Measurements from ENCODE around the gene PRKAR2B. TPM values are rescaled to one million over a fixed set of nuclear protein-coding genes. Genes with fewer than 3 reads are reported as not detected.
"Not testable (repeated sequence)": the region's sequence is repeated elsewhere in the genome, so short reads cannot be mapped to it uniquely, and the experiment has no call there.

The PRKAR2B gene
- total RNA-seq, 1 donor from 2014 or later, result 75.2 TPM

DNA sequence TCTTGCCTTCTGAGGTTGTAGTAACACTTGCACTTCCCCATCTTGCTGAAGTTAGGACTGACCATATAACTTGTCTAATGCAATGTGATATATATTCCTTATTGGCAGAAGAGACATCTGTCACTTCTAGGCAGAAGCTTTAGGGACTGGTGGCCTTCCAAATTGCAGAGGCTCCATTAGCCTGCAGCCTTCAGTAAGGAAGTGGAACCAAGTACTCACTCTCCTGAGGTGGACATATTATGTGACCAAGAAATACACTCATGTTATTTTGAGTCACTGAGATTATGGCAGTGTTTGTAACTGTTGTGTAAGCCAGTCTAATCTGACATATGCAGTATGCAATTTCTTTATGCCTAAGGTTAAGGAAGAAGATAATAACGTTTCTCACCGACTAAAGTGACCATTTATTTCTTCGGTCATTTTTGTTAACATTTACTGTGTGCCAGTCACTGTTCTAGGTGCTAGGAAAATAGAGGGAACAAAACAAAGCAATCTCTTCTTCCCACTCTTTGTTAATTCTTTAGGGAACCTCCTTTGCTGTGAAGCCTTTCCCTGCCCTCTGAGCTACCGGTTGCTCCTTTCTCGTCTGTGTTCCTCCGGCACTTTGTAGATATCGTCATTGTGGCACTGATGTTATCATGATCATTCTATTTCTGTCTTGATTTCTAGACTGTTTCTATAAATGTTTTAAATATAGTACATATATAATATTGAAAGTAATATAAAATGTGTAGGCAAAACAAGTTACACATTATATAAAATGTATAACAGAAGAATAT lies 71.4 kb downstream of the PRKAR2B start:
- no peak for DNase-seq (ENCODE audit: low read depth, low spot score)

DNA sequence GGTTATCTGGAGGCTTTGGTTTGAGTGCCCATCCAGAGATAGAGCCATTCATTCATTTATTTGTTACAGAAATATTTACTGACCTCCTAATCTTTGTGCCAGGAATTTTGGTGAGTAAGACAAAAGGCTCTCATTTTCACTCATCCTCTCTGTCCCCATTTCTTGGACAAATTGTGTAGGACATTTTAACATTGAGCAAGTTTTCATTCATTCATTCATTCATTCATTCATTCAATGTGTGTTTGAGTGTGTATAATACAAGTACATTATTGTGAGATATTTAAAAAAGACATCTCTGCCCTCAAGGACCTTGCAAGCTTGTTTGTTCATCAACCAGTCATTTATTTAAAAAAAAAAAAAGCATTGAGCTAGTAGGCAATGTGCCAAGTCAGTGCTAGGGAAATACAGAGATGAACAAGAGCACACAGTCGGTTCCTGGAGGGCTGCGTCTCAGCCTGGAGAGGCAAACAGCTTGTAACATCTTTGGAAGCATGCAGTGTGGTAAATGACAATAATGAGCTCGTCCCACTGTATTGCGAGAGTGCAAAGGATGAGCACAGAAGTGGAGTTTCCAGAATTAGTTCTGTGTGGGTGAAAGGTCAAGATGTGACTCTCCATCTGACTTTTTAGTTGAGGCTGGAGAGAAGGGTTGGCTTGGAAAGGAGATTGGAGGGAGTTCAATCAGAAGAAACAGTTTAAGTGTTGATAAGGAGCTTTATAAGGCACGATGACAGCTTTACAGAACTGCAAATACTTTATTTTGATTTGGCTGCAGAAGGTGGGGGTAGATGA lies 73.8 kb downstream of the PRKAR2B start:
- DNase-seq (ENCODE audit: low read depth, low spot score), result peak; percentile 26

DNA sequence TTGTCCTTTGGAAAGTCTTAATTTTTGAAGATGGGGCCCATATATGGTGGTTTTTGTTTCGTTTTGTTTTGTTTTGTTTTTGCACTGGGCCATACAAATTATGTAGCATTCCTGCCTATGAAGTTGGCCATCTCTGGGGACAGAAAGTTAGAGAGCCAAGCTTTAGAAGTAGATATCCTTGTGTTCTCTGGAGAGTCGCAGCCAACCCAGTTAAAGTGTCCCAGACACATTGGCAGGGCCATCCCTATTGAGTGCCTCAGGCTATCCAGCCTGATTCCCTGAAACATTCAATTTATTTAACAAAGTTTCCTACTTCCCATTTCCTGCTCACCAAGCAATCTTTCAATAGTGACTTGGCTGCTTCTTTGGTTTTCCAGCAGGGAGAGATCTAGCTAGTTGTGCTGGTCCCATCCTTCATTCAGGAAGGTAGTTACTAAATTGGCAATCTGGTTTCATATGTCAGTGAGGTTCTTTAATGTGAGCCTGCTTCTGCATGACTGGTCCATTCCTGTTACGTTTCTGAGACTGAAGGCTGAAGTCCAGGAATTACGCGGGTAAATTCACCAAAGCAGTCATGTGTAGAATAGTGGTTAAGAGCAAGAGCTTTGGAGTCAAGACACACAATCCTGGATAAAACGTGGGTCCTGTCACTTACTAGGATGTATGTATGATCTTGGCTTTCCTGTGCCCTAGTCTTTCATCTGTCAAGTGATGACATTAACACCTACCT lies 75.0 kb downstream of the PRKAR2B start:
- no peak for DNase-seq (ENCODE audit: low read depth, low spot score)

DNA sequence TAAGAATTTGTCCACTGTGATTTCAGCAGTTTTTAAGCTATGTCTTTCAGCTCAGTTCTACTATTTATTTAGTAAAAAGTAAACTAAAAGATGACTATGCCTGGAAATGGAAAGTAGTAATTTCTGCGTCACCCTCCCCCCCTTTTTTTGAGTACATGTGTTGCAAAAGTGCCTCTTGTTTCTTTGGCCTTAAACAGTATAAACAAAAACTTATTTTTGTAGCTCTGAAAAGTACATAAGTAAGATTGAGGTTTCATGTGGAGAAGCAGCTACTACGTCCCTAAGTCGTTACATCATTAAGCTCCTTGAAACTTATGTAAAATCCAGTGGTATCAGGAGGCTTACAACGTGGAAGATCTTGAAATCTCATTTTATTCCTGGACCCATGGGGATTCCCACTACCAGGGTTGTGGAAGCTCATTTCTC lies 78.0 kb downstream of the PRKAR2B start:
- no peak for DNase-seq (ENCODE audit: low read depth, low spot score)

DNA sequence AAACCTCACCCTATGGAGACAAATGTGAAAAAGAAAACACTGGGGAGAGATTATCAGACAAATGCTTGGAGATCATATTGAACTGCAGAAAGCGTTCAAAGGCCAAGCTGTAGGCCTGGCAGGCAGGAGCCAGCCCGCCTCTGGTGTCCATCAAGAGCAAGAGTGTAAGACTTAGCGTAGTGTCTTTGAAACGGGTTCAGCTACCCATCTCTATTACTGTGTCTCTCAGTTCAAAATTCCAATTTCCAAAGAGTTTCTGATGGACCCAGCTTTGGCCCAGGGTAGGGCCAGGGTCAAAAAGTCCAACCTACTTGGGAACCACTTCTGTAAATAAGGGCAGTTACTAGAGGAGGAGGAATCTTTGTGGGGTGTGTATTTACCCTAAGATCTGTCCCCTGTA lies 78.9 kb downstream of the PRKAR2B start:
- no peak for DNase-seq (ENCODE audit: low read depth, low spot score)

DNA sequence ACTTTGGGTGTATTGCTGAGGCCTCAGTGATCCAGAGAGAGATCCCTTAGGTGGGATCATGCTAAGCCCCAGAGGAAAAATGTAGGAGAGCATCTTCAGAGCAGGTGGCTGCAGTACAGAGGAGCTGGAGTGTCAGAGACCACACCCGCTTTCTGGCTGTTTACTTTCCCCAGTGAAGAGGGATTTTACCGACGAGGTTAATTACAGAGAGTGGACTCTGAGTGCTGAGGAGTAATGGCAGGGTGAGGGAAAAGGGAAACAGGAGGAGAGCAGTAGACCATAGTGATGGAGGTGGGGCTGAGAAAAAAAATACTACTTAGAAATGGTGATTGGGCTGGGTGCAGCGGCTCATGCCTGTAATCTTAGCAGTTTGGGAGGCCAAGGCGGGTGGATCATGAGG lies 81.0 kb downstream of the PRKAR2B start:
- no peak for DNase-seq (ENCODE audit: low read depth, low spot score)

DNA sequence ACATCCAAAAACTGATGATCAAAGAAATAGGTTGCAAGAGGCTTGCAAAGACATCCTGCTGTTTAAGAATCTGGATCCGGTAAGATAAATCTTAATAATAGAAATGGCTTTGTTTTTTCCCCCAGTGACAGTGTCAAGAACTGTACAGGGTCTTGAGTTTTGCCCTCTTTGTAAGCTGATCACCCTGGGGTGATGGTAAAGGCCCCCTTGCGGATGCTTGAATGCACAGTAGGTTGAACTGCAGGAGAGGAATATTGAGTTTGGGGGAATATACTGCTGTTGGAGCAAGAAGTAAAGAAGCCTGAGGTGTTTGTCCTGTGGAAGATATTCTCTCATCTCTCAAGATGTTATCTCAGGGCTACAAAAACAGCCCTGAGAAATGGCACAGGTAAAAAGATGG lies 83.7 kb downstream of the PRKAR2B start:
- DNase-seq (ENCODE audit: low read depth, low spot score), result no peak

DNA sequence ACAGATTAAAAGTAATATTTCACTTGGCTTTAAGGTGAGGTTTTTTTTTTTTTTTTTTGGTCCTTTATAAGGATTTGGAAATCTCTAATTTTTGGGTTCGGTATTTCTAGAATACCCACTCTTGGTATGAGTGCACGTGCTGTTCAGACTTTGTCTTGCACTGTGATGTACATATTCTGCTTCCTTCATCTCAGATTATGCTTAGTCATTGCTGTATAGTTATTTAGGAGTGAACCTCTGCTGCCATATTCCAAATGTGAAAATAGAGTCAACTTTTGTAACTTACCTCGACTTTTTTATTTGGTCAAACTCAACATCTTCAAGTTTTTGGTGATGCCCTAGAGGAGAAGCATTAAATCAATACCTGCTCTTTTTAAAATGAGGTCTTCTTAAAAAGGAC lies 84.2 kb downstream of the PRKAR2B start:
- DNase-seq (ENCODE audit: low read depth, low spot score), result no peak

DNA sequence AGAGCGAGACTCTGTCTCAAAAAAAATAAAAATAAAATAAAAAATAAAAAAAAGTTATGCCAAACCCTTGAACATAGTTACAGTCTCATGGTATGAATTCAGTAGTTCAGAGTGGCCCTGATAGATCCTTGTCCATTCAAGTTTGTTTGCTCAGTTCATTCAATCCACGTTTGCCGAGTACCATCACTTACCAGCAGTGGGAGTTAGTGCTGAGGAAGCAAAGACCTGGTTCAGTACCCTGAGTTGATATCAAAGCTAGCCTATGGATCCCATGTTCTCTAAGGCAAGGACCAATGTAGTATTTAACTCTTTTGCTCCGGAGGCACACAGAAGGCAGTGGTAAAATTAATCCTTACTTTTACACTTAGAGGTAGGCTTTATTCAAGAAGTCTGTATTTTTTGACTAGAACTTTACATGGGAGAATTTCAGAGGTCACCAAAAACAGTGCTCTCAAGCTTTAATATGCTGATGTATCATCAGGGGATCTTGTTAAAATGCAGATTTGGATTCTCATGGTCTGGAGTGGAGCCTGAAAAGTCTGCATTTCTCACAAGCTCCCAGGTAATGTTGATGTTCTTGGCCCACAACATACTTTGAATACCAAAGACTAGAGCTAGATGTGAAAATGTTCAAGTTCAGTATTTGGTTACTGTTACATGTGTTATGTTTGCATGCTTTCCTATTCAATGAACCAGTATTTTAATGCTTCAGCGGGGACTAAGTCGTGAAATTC lies 86.1 kb downstream of the PRKAR2B start:
- DNase-seq (ENCODE audit: low read depth, low spot score), result no peak

DNA sequence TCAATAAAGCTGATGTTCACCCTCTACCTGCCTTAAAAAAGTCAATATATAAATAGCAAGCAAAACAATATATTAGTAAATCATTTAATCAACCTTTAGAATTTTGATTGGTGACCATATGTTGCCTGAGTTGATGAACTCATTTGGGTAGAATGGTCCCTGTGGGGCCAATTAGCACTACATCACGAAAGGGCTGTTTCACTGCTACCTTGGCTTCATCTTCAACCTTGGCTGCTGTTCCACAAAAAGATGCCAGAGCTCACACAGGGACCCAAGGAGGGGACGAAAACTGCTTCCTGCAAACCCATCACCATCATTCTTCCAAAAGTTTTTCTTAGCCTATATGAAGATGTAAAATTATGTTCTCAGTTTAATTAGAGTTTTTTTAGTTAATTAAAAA lies 88.9 kb downstream of the PRKAR2B start:
- no peak for DNase-seq (ENCODE audit: low read depth, low spot score)

DNA sequence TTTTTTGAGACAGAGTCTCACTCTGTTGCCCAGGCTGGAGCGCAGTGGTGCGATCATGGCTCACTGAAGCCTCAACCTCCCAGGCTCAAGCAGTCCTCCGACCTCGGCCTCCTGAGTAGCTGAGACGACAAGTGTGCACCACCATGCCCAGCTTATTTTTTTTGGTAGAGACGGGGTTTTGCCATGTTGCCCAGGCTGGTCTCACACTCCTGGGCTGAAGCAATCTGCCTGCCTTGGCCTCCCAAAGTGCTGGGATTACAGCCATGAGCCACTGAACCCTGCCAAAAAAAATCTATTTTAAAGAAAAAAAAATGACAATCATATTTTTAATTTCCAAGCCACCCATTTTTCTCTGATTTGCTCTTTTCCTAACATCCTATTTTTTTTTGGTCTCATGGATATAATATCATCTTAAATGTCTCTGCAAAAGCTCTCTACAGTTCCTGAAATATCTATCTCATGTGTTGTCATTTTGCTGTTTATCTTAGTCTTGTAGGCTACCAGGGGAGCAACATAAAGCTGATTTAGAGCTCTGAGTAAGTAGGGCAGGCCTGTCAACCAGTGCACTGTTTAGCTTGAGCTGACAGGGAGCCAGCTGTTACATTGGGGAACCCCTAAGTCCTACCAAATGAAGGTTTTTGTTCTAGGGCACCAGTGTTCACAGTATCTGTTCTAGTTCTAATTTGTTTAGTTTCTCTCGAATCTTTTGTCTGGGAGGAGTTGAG lies 94.4 kb downstream of the PRKAR2B start:
- no peak for DNase-seq (ENCODE audit: low read depth, low spot score)

DNA sequence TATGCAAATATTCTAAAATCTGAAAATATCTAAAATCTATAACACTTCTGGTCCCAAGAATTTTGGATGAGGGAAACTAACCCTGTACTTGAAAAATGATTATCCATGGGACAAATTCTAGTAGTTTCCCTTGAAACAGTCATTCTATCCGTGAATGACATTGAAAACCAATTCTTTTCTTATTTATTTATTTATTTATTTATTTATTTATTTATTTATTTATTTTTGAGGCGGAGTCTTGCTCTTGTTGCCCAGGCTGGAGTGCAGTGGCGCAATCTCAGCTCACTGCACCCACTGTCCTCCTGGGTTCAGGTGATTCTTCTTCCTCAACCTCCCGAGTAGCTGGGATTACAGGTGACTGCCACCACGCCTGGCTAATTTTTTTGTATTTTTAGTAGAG lies 99.4 kb downstream of the PRKAR2B start:
- not testable (repeated sequence) for DNase-seq (ENCODE audit: low read depth, low spot score)

DNA sequence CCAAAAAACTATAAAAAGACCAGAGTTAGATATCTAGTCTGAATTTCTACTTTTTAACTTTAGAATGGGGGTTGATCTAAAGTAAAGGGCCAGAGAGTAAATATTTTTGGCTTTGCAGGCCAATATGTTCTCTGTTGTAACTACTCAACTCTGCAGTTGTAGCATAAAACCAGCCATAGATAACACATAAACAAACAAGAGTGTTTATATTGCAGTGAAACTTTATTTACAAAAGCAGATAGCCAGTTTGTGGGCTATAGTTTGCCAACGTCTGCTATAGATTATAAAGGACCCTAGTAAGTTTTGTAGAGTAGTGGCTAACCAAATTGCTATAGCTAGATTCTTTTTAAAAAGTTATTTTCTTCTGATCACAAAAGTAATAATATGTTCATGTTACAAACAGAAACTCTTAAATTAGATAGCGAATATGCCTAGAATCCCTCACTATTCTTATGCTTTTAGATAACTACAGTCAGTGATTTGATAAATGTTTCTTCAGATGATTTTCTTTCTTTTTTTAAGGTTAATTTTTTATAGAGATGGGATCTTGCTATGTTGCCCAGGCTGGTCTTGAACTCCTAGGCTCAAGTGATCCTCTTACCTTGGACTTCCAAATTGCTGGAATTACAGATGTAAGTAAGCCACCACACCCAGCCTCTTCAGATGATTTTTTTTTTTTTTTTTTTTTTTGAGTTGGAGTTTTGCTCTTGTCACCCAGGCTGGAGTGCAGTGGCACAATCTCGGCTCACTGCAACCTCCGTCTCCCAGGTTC lies 100.7 kb downstream of the PRKAR2B start:
- no peak for DNase-seq (ENCODE audit: low read depth, low spot score)

DNA sequence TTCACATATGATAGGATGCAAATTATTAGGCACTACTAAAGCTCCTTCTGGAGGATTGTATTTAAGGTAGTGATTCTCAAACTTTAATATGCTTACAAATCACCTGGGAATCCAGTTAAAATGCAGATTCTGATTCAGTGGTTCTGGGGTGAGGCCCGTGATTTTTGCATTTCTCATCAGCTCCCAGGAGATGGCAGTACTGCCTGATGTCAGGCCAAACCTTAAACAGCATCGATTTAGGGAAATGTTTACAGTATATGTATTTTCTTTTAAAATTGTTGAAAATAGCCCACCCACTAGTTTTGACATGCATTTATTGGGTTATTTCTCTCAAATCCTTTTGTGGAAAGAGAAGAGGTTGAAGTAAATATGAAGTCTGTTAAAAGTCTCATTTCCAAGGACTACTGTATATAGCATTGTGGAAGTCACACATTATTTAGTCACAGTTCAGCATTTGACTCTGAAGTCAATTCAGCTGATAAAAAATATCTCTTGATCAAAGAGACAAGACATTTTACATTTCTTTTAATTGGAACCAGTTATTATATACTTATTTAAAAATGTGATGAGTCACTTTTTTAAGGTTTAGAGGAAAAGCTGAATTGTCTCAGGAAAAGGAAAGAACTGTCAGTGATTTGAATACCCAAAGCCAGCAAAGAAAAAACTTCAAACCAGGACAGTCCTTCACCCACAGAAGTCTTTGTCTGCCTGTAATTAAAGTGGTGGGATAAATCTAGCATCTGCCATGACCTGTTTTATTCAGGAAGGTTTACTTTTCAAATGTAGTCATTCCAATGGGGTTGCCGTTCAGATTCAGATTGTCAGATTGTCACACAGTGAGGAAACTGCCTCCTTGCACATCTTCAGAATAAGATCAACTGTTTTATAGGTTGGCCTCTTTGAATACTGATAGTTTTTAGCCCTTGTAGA lies 103.2 kb downstream of the PRKAR2B start:
- no peak for DNase-seq (ENCODE audit: low read depth, low spot score)

DNA sequence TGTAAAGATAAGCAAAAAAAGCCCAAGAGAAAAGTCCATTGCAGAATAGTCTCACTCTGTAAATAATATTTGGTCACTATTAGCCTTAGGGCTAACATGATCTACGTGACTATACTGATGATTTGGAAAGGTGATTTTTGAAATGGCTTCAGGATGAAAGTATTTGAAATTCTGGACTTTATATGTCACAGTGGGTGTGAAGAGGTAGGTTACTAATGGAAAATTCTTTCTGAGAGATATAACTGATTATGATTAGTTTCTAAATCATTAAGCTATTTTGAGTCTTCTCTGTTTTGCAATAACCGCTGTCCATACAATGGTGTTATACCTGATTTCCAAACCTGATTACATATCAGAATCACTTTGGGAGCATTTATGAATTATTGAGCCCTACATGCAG lies 104.2 kb downstream of the PRKAR2B start:
- no peak for DNase-seq (ENCODE audit: low read depth, low spot score)

DNA sequence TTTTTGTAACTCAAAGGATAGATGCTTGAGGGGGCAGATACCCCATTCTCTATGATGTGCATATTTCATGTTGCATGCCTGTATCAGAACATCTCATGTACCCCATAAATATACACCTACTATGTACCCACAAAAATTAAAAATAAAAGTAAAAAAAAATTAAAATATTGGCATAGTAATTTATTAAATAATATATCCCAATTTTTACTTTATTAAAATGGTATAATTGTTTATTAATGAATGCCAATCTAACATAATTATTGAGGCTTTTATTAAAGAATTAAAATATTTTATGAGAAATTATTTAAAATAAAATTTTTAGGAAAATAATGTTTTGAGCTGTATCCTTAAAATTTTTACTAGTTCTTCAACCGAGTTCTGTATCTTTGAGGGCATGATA lies 105.4 kb downstream of the PRKAR2B start:
- DNase-seq (ENCODE audit: low read depth, low spot score), result no peak

DNA sequence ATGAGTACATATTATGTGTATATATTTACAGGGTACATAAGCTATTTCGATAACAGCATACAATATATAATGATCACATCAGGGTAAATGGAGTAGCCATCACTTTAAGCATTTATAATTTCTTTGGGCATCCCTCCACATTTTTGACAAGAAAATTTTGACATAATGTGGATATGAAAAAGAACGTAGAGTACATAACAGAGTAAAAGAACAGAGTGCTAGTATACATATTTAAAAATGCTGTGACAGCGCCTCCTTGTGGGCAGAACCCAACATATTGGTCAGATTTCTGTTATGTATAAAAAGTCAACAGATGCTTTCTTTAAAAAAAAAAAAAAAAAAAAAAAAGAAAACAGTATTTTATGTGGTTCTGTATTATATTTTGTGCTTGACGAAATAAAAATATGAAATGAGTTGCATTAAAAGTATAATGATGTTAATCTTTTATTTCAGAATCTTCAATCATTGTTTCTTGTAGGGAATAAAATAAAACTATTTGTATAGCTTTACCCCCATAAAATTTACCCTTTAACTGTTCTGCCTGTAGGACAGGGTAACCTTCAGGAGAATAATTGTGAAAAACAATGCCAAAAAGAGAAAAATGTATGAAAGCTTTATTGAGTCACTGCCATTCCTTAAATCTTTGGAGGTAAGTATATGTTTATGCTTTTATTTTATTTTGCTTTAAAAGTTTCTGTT lies 106.0 kb downstream of the PRKAR2B start:
- DNase-seq (ENCODE audit: low read depth, low spot score), result peak; percentile 51

DNA sequence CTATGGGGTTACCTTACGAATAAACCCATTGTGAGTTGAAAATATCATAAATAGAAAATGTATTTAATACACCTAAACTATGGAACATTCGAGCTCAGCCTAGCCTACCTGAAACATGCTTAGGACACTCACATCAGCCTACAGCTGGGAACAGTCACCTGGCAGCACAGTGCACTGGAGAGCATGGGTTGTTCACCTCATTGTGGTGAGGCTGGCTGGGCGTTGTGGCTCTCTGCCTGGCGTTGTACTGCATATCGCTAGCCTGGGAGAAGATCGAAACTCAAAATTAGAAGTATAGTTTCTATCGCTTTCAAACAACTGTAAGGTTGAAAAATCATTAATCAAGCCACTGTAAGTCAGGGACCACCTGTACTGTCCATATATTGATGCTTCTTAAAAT lies 107.0 kb downstream of the PRKAR2B start:
- no peak for DNase-seq (ENCODE audit: low read depth, low spot score)

Measured in pulmonary artery endothelial cell (primary cell).